ENCODE data around the gene OTUD3.
A peak's percentile ranks its signal among the peaks of the same experiment; 100 is the strongest.
"Not testable (repeated sequence)": the region's sequence is repeated elsewhere in the genome, so short reads cannot be mapped to it uniquely, and the experiment has no call there.

Gene OTUD3

GRCh38 chr1:19869453-19869852 lies 12.7 kb upstream of the OTUD3 start:
- DNase-seq, result not testable (repeated sequence)

GRCh38 chr1:19869929-19870328 lies 12.3 kb upstream of the OTUD3 start:
- no peak for DNase-seq

- DNase-seq, result no peak
These were observed 10.0 kb upstream of the OTUD3 start for GRCh38 chr1:19872190-19872589.

GRCh38 chr1:19877181-19877750 lies 4.9 kb upstream of the OTUD3 start:
- DNase-seq, result no peak

GRCh38 chr1:19877821-19878636 lies 4.2 kb upstream of the OTUD3 start:
- DNase-seq, result no peak

- no peak for DNase-seq
These were observed 3.6 kb upstream of the OTUD3 start for GRCh38 chr1:19878637-19878985.

GRCh38 chr1:19879227-19879626 lies 3.0 kb upstream of the OTUD3 start:
- DNase-seq, result no peak

- DNase-seq, result no peak
These were observed 2.5 kb upstream of the OTUD3 start for GRCh38 chr1:19879661-19880060.

GRCh38 chr1:19880841-19881240 lies 1.4 kb upstream of the OTUD3 start:
- not testable (repeated sequence) for DNase-seq

GRCh38 chr1:19884312-19884711 lies 2.1 kb downstream of the OTUD3 start:
- DNase-seq, result no peak

- DNase-seq, result no peak
These were observed 3.6 kb downstream of the OTUD3 start for GRCh38 chr1:19885821-19886220.

GRCh38 chr1:19888112-19888511 lies 5.9 kb downstream of the OTUD3 start:
- DNase-seq, result no peak

- no peak for DNase-seq
These were observed 7.5 kb downstream of the OTUD3 start for GRCh38 chr1:19889656-19890055.

GRCh38 chr1:19892129-19892528 lies 9.9 kb downstream of the OTUD3 start:
- DNase-seq, result no peak

GRCh38 chr1:19892628-19893168 lies 10.5 kb downstream of the OTUD3 start:
- DNase-seq, result no peak

GRCh38 chr1:19893687-19894086 lies 11.5 kb downstream of the OTUD3 start:
- DNase-seq, result no peak

- DNase-seq, result no peak
These were observed 12.0 kb downstream of the OTUD3 start for GRCh38 chr1:19894218-19894617.

GRCh38 chr1:19901653-19902052 lies 19.5 kb downstream of the OTUD3 start:
- DNase-seq, result no peak

- DNase-seq, result no peak
These were observed 21.4 kb downstream of the OTUD3 start for GRCh38 chr1:19903621-19904020.

GRCh38 chr1:19907456-19907855 lies 25.3 kb downstream of the OTUD3 start:
- DNase-seq, result no peak

GRCh38 chr1:19909392-19909791 lies 27.2 kb downstream of the OTUD3 start:
- DNase-seq, result no peak

GRCh38 chr1:19909971-19910370 lies 27.8 kb downstream of the OTUD3 start:
- no peak for DNase-seq

- DNase-seq, result no peak
These were observed 28.5 kb downstream of the OTUD3 start for GRCh38 chr1:19910650-19911049.

- DNase-seq, result peak; percentile 80
These were observed 35.9 kb downstream of the OTUD3 start for GRCh38 chr1:19918057-19918456.

Data from CD4-positive, alpha-beta T cell treated with Interleukin-12 subunit alpha and Interleukin-12 subunit beta, for 1 hour (primary cell).